Stimulated activated effector memory CD8-positive, alpha-beta T cell treated with anti-CD3 and anti-CD28 coated beads, Interleukin-12 subunit alpha, Interleukin-12 subunit beta, amount 100 ng/mL, for 72 hours (primary cell): ENCODE measurements around the gene ZMAT3.
A peak's percentile ranks its signal among the peaks of the same experiment; 100 is the strongest.
"Not testable (repeated sequence)": the region's sequence is repeated elsewhere in the genome, so short reads cannot be mapped to it uniquely, and the experiment has no call there.

Experiments used
- ATAC-seq: fragments of 150-1000 bp; cut with Tn5 transposase; 2 replicates; pipeline ENCODE4 v1.10.0; 2021
- DNase-seq, 2 donors: peaks; one replicate each; pipeline ENCODE4 v3.0.0; 2021 to 2022; ENCODE audit warnings: low spot score in 2 of 2
- H3K27ac Mint-ChIP-seq: one replicate; pipeline ENCODE4 v1.8.0; 2022; ENCODE audit warnings: mild to moderate bottlenecking, mixed read lengths
- H3K36me3 Mint-ChIP-seq: one replicate; pipeline ENCODE4 v1.8.0; 2022; ENCODE audit warnings: mild to moderate bottlenecking, mixed read lengths
- H3K4me1 Mint-ChIP-seq: one replicate; pipeline ENCODE4 v1.8.0; 2022; ENCODE audit warnings: mixed read lengths
- H3K4me3 Mint-ChIP-seq: one replicate; pipeline ENCODE4 v1.8.0; 2022; ENCODE audit warnings: mild to moderate bottlenecking, mixed read lengths
- H3K9me3 Mint-ChIP-seq: one replicate; pipeline ENCODE4 v1.8.0; 2022; ENCODE audit warnings: mixed read lengths

The ZMAT3 gene, protein sequence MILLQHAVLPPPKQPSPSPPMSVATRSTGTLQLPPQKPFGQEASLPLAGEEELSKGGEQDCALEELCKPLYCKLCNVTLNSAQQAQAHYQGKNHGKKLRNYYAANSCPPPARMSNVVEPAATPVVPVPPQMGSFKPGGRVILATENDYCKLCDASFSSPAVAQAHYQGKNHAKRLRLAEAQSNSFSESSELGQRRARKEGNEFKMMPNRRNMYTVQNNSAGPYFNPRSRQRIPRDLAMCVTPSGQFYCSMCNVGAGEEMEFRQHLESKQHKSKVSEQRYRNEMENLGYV

DNA sequence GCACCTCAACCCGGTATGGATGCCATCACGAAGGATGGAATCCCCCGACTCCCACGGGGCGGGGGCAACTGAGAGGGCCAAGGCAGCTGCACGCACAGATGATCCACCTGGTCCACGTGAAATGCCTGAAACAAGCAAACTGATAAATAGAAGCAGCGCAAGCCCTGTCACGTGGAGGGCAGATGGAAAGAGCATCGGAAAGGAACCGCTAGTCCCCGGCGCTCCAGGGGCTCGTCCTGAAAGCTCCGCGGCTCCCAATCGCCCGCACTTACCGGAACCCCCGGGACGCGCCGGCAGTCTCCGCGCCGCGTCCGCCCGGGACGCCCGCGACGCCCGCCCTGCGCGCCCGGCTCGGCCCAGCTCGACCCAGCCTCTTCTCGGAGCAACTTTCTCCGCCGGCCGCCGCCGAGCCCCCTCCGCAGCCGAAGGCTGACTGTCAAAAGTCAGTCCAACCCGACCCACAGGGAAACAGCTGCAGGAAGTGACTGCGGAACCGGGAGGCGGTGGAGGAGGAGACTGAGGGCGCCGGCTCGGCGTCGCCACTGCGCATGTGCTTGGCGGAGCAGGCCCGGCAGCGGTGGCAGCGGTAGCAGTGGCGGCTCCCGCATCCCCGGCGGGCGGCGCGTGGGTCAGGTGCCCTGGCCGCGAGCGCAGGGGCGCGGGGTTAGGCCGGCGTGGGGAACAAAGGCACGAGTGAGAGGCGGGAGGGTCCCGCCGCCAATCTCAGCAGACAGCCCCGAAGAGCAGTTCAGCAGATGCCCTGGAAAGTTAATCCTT is at the start of gene ZMAT3:
ZMAT3 (minus strand) TSS at position 487 of the 777 bp plus-strand sequence. CDS start 4,057 bp downstream, outside the sequence.
- H3K9me3 Mint-ChIP-seq = no peaks in the 10 kb centered on the region
- H3K4me1 Mint-ChIP-seq = peaks cover 17% of the 10 kb centered on the region
- H3K27ac Mint-ChIP-seq = peak within 1 kb of the TSS; percentile 91
- peak within 1 kb of the TSS; percentile 90 for H3K4me3 Mint-ChIP-seq
- H3K36me3 Mint-ChIP-seq = peaks cover 28% of the 10 kb centered on the region
- DNase-seq (peak; percentile 72 to 91), ATAC-seq (peak; percentile 91)

- Mint-ChIP-seq H3K4me1 (no peaks in the 10 kb centered on the region), H3K27ac (no peak overlapping the region), H3K36me3 (no peaks in the 10 kb centered on the region), H3K9me3 (no peaks in the 10 kb centered on the region), H3K4me3 (no peak overlapping the region)
- ATAC-seq (no peak), DNase-seq (no peak)
These were observed 45.2 kb upstream of the ZMAT3 start for GRCh38 chr3:179116816-179117215.

- not testable (repeated sequence) for H3K4me1 Mint-ChIP-seq, ATAC-seq, H3K27ac Mint-ChIP-seq, H3K9me3 Mint-ChIP-seq, H3K4me3 Mint-ChIP-seq, H3K36me3 Mint-ChIP-seq, DNase-seq
These were observed 43.8 kb upstream of the ZMAT3 start for GRCh38 chr3:179115444-179115843.

DNA sequence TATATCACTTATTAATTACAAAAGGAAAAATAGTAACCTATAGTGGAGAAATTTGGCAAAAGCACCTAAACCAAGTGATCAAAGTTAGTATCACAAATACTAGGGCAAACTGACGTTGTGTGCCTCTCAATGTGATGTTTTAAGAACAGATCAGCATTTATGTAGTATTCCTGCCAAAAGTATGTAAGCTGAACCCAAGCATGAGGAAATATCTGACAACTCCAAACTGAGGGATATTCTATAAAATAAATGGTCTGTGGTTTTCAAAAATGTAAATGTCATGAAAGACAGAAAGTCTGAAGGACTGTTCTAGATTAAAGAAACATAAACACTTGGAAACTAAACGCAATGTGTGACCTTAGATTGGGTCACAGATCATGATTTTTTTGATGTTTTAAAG is 42.3 kb upstream of the ZMAT3 start:
- H3K9me3 Mint-ChIP-seq = peaks cover 1% of the 10 kb centered on the region
- no peaks in the 10 kb centered on the region for H3K4me1 Mint-ChIP-seq
- no peak for DNase-seq
- H3K27ac Mint-ChIP-seq = no peak overlapping the region
- no peak for ATAC-seq
- no peaks in the 10 kb centered on the region for H3K36me3 Mint-ChIP-seq
- H3K4me3 Mint-ChIP-seq = no peak overlapping the region

- no peak for DNase-seq
- Mint-ChIP-seq H3K27ac (no peak overlapping the region), H3K36me3 (no peaks in the 10 kb centered on the region), H3K4me1 (no peaks in the 10 kb centered on the region), H3K9me3 (peaks cover 3% of the 10 kb centered on the region), H3K4me3 (no peak overlapping the region)
- no peak for ATAC-seq
These were observed 36.5 kb upstream of the ZMAT3 start for GRCh38 chr3:179108086-179108485.

DNA sequence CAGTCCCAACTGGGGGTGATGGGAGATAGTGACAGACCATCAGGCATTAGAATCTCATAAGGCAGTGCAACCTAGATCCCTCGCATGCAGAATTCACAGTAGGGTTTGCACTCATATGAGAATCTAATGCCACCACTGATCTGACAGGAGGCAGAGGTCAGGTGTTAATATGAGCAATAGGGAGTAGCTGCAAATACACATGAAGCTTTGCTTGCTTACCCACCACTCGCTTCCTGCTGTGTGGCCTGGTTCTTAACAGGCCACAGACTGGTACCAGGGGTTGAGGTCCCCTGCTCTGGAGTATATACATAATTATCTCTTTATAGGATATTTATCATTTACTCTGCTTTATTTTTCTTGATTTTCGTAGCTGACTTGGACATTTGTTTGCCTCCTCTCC is 36.0 kb upstream of the ZMAT3 start:
- no peaks in the 10 kb centered on the region for H3K4me1 Mint-ChIP-seq
- no peak for DNase-seq
- H3K9me3 Mint-ChIP-seq = peaks cover 3% of the 10 kb centered on the region
- ATAC-seq = no peak
- H3K36me3 Mint-ChIP-seq = no peaks in the 10 kb centered on the region
- no peak overlapping the region for H3K4me3 Mint-ChIP-seq
- H3K27ac Mint-ChIP-seq = no peak overlapping the region

- Mint-ChIP-seq H3K4me1 (no peaks in the 10 kb centered on the region), H3K4me3 (no peak overlapping the region), H3K27ac (no peak overlapping the region), H3K36me3 (no peaks in the 10 kb centered on the region), H3K9me3 (peaks cover 3% of the 10 kb centered on the region)
- DNase-seq = no peak
- ATAC-seq = peak; percentile 26
These were observed 34.3 kb upstream of the ZMAT3 start for GRCh38 chr3:179105881-179106280.

DNA sequence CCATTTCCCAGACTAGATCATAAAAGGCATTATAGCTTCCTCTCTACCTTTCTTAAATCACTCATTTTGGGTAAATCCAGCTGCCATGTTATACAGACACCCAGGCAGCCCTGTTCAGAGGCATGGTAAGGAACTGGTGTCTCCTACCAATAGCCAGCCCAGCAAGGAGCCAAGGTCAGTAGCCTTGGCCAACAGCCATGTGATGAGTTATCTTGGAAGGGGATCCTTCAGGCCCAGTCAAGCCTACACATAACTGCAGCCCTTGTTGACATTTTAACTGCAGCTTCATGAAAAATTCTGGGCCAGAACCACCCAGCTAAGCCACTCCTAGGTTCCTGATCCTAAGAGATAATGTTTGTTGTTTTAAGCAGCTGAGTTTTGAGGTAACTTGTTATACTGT is 29.0 kb upstream of the ZMAT3 start:
- DNase-seq (no peak), ATAC-seq (no peak)
- H3K4me1 Mint-ChIP-seq = no peaks in the 10 kb centered on the region
- H3K36me3 Mint-ChIP-seq = no peaks in the 10 kb centered on the region
- H3K27ac Mint-ChIP-seq = no peak overlapping the region
- H3K9me3 Mint-ChIP-seq = no peaks in the 10 kb centered on the region
- no peak overlapping the region for H3K4me3 Mint-ChIP-seq

DNA sequence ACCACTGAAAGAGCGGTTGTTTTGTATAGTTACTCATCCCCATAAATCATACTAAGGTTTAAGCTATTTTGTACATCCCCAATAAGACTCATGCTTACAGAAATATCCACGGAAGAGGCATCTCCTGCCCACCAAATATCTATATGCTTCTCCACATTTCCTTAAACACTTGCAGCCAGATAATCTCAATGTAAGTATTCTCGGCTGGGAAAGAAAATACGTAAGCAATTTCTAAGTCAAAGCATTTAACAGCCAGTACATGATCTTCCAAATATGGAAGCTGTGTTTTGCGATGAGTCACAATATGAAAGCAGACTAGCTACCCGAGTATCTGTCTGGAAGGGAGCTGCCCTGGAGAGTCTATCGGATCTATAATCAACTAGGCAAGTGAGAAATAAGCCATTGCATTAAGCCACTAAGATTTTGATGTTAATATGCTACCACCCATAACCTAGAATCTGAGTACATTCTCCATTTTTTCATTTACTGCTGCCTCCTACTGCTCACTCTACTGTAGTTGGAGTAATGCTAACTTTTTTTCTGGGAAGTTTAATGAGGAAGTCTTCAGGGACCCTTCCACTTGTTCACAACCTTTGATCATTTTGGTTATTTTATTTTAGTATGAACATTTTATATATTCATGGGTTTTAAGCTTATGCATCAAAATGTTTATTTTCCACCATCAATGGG is 26.9 kb upstream of the ZMAT3 start:
- H3K4me1 Mint-ChIP-seq = no peaks in the 10 kb centered on the region
- no peak overlapping the region for H3K27ac Mint-ChIP-seq
- no peak overlapping the region for H3K4me3 Mint-ChIP-seq
- DNase-seq = no peak
- ATAC-seq = no peak
- no peaks in the 10 kb centered on the region for H3K36me3 Mint-ChIP-seq
- H3K9me3 Mint-ChIP-seq = no peaks in the 10 kb centered on the region

DNA sequence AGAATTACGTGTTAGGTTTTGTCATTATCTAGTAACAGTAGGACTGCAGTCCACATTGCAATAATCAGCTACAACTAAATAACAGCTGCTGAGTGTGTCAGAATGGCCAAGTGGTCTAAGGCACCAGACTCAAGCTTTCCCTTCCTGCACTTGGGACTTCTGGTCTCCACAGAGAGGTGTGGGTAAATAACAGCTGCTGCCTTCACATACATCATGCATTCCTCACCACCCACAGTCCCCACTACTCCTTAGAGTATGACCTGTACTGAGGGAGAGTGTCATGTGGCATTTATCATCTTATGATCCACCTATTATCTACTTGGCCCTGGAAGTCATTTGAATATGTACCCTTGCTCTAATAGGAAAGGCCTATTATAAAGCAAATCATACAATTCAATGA is 22.2 kb upstream of the ZMAT3 start:
- no peak overlapping the region for H3K27ac Mint-ChIP-seq
- H3K36me3 Mint-ChIP-seq = no peaks in the 10 kb centered on the region
- no peak overlapping the region for H3K4me3 Mint-ChIP-seq
- H3K9me3 Mint-ChIP-seq = no peaks in the 10 kb centered on the region
- peak; percentile 39 for ATAC-seq
- no peak for DNase-seq
- peaks cover 9% of the 10 kb centered on the region for H3K4me1 Mint-ChIP-seq

- no peaks in the 10 kb centered on the region for H3K36me3 Mint-ChIP-seq
- H3K4me3 Mint-ChIP-seq = no peak overlapping the region
- H3K4me1 Mint-ChIP-seq = peaks cover 9% of the 10 kb centered on the region
- H3K27ac Mint-ChIP-seq = no peak overlapping the region
- ATAC-seq (peak; percentile 62), DNase-seq (no peak)
- no peaks in the 10 kb centered on the region for H3K9me3 Mint-ChIP-seq
These were observed 19.5 kb upstream of the ZMAT3 start for GRCh38 chr3:179091113-179091512.

DNA sequence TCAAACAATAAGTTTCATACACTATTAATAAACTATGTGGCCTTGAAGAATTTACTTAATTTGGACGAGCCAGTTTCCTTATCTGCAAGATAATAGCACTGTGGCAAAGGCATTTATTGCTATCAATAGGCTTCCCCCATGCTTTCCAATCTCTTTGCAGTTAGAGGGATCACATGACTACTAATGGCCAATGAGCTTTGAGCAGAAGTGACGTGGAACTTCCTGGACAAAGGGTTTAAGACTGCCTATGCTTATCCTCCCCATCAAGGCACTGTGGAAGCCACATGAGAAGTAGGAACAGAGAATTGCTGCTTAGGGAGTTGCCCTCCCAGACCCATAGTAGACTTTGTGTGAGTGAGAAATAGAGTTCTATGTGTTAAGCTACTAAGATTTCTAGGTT is 16.7 kb upstream of the ZMAT3 start:
- Mint-ChIP-seq H3K4me3 (no peak overlapping the region), H3K9me3 (no peaks in the 10 kb centered on the region), H3K4me1 (peaks cover 16% of the 10 kb centered on the region), H3K36me3 (no peaks in the 10 kb centered on the region), H3K27ac (no peak overlapping the region)
- DNase-seq (no peak), ATAC-seq (no peak)

DNA sequence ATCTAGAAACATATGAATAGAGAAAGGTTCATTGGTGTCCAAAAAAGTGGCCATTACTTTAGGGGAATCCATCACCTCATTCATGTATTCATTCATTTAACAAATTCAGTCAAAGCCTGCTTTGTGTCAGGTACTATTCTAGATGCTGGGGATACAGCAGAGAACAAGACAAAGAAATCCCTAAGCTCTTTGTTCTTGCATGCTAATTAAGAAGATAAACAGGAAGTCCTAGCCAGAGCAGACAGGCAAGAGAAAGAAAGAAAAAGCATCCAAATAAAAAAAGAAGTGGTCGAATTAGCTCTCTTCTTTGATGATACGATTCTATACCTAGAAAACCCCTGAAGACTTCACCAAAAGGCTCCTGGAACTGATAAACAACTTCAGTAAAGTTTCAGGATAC is 12.4 kb upstream of the ZMAT3 start:
- Mint-ChIP-seq H3K36me3 (no peaks in the 10 kb centered on the region), H3K27ac (no peak overlapping the region), H3K9me3 (no peaks in the 10 kb centered on the region), H3K4me1 (peaks cover 14% of the 10 kb centered on the region), H3K4me3 (no peak overlapping the region)
- DNase-seq (no peak), ATAC-seq (no peak)

DNA sequence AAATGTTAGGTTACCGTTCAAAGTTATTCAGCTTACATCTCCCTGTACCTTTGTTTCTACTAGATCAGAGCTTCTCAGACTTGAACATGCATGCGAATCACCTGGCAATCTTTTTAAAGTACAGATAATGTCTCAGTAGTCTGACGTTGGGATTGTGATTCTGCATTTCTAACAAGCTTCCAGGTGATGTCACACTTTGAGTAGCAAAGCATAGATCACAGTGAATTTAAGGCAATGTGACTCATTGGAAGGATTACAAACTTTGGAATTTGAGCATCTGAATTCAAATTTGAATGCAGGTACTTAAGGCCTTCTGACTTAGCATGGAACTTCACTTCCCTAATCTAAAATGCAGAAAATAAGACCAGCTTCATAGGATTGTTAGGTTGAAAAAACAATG is 10.8 kb upstream of the ZMAT3 start:
- H3K36me3 Mint-ChIP-seq = no peaks in the 10 kb centered on the region
- H3K4me1 Mint-ChIP-seq = peaks cover 14% of the 10 kb centered on the region
- H3K4me3 Mint-ChIP-seq = no peak overlapping the region
- ATAC-seq = no peak
- H3K27ac Mint-ChIP-seq = no peak overlapping the region
- DNase-seq = no peak
- no peaks in the 10 kb centered on the region for H3K9me3 Mint-ChIP-seq

DNA sequence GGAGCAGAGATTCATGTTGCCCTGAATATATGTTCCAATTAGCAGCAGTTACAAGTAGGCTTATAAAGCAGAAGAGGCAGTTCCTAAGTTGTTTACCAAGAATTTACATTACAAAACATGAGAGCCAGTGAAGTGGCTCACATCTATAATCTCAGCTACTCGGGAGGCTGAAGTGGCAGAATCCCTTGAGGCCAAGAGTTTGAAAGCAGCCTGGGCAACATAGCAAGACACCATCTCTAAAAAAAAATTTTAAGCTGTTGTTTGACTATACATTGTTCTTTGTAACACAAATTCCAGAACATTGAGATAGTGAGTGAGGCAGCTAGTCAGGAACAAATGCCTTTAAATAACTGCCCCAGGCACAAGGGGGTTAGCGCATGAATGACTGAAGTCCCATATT is 10.3 kb upstream of the ZMAT3 start:
- H3K27ac Mint-ChIP-seq = no peak overlapping the region

GRCh38 chr3:179079537-179079936 is 7.9 kb upstream of the ZMAT3 start:
- Mint-ChIP-seq H3K27ac (no peak overlapping the region), H3K4me1 (peaks cover 14% of the 10 kb centered on the region), H3K9me3 (no peaks in the 10 kb centered on the region), H3K4me3 (no peak overlapping the region), H3K36me3 (no peaks in the 10 kb centered on the region)
- DNase-seq = no peak
- peak; percentile 86 for ATAC-seq

More for the DNA sequence above, 10.3 kb upstream of the ZMAT3 start:
- ATAC-seq (no peak), DNase-seq (no peak)
- no peaks in the 10 kb centered on the region for H3K9me3 Mint-ChIP-seq
- no peak overlapping the region for H3K4me3 Mint-ChIP-seq
- no peaks in the 10 kb centered on the region for H3K36me3 Mint-ChIP-seq
- peaks cover 14% of the 10 kb centered on the region for H3K4me1 Mint-ChIP-seq
